ENCODE measurements around the gene CTNNA1.

DNA sequence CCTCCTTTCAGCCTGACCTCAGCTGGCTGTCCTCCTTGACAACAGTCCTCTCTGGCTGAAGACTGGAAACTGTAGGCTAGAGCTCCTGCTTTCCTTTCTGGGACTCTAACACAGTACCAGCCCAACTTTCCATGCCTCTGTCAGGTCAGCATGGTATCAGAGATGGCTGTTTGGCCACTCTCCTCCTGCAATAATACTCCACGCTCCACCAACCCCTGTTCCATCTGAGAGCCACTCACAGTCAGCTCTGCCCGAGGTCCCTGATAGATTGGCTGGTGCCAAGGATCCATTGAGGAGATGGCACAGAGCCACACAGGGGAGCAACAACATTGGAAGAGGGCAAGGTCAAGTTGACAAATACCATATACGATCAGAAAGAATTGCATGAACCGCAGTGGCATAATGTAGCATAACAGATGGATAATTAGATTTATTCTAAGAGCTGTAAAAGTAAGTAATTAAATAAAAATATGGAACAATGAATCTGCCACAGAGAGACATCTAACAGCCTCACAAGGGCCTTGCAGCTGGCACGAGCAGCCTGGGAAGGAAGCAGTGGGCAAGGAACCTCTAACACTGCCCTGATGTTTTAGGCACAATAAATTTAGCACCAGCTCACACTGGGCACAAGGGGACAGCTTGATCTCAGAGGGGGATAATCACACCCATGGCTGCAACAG lies 216.2 kb downstream of the CTNNA1 start:
- TF ChIP-seq, protein P1, sequence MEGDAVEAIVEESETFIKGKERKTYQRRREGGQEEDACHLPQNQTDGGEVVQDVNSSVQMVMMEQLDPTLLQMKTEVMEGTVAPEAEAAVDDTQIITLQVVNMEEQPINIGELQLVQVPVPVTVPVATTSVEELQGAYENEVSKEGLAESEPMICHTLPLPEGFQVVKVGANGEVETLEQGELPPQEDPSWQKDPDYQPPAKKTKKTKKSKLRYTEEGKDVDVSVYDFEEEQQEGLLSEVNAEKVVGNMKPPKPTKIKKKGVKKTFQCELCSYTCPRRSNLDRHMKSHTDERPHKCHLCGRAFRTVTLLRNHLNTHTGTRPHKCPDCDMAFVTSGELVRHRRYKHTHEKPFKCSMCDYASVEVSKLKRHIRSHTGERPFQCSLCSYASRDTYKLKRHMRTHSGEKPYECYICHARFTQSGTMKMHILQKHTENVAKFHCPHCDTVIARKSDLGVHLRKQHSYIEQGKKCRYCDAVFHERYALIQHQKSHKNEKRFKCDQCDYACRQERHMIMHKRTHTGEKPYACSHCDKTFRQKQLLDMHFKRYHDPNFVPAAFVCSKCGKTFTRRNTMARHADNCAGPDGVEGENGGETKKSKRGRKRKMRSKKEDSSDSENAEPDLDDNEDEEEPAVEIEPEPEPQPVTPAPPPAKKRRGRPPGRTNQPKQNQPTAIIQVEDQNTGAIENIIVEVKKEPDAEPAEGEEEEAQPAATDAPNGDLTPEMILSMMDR (IDR thresholded peaks at IDR 0.05; ENCODE audit: low read depth, low read length): no peak
- TF ChIP-seq, protein P2, sequence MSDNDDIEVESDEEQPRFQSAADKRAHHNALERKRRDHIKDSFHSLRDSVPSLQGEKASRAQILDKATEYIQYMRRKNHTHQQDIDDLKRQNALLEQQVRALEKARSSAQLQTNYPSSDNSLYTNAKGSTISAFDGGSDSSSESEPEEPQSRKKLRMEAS (IDR thresholded peaks at IDR 0.05; ENCODE audit: low read depth, low read length): no peak
- TF ChIP-seq POLR2A (IDR thresholded peaks at IDR 0.05; ENCODE audit: extremely low read depth, insufficient read length): no peak
- TF ChIP-seq MYC (IDR thresholded peaks at IDR 0.05; ENCODE audit: low read depth, low read length): no peak

Measured in NB4 (cell line).